A673 (cell line): ENCODE measurements around the gene ADAMTS6. TPM values are rescaled to one million over a fixed set of nuclear protein-coding genes. Genes with fewer than 3 reads are reported as not detected.

Source experiments
- BruUV-seq: library from RNA; stranded (reverse); fragments of 400-500 nt; replicated peaks from 2 replicates; lab custom pipeline; 2021; lab: Mats Ljungman, UMichigan
- CTCF ChIA-PET: fragments of 300-600 bp; sonication (Branson Sonifier 250); formaldehyde crosslinking; loops from one replicate; lab custom pipeline; 2022; ENCODE audit warnings: antibody characterized with exemption; lab: Charles Lee
- POLR2A ChIA-PET: fragments of 300-600 bp; sonication (Branson Sonifier 250); formaldehyde crosslinking; loops from one replicate; lab custom pipeline; 2022; ENCODE audit warnings: antibody characterized with exemption; ENCODE audit not compliant: low non-redundant PET; lab: Charles Lee
- DNase-seq: peaks from one replicate; pipeline ENCODE4 v3.0.0-alpha.2; 2015; ENCODE audit warnings: low spot score
- H3K27ac ChIP-seq: fragments of 200-600 bp; sonication (generic); 2 replicates; pipeline ENCODE4 v1.5.1; 2016; ENCODE audit warnings: mixed run types, low read depth, mild to moderate bottlenecking, mixed read lengths, antibody characterized with exemption, low read length; ENCODE audit not compliant: poor library complexity, severe bottlenecking
- H3K27me3 ChIP-seq: fragments of 200-600 bp; sonication (generic); replicated peaks from 2 replicates; pipeline ENCODE4 v1.6.1; 2017; ENCODE audit warnings: mixed run types, low read depth, mild to moderate bottlenecking, mixed read lengths, antibody characterized with exemption, low read length; ENCODE audit not compliant: insufficient read depth, poor library complexity
- H3K36me3 ChIP-seq: fragments of 200-600 bp; sonication (generic); 2 replicates; pipeline ENCODE4 v1.6.1; 2016; ENCODE audit warnings: mixed run types, mild to moderate bottlenecking, mixed read lengths, antibody characterized with exemption, low read length; ENCODE audit not compliant: insufficient read depth, poor library complexity, severe bottlenecking
- H3K4me1 ChIP-seq: fragments of 200-600 bp; sonication (generic); 2 replicates; pipeline ENCODE4 v1.6.1; 2017; ENCODE audit warnings: mixed run types, mild to moderate bottlenecking, mixed read lengths, antibody characterized with exemption, low read length; ENCODE audit not compliant: insufficient read depth, poor library complexity, severe bottlenecking
- H3K4me3 ChIP-seq: fragments of 200-600 bp; sonication (generic); 2 replicates; pipeline ENCODE4 v1.5.1; 2016; ENCODE audit warnings: low read depth, mixed run types, mild to moderate bottlenecking, mixed read lengths, low read length; ENCODE audit not compliant: poor library complexity, severe bottlenecking
- H3K9me3 ChIP-seq: fragments of 200-600 bp; sonication (generic); 2 replicates; pipeline ENCODE4 v1.6.1; 2016; ENCODE audit warnings: mixed run types, low read depth, mild to moderate bottlenecking, mixed read lengths, antibody characterized with exemption, low read length; ENCODE audit not compliant: poor library complexity, severe bottlenecking
- CTCF ChIP-seq: fragments of 300-800, 200-600 bp; sonication (generic); conservative IDR thresholded peaks from 2 replicates; pipeline ENCODE4 v1.5.1; 2017; ENCODE audit warnings: low read depth, mild to moderate bottlenecking, antibody characterized with exemption, low read length, moderate library complexity, mixed read lengths
- EZH2 ChIP-seq: fragments of 200-600 bp; sonication (generic); IDR thresholded peaks from 2 replicates; pipeline ENCODE4 v1.6.1; 2017; ENCODE audit warnings: borderline replicate concordance, low read depth, mild to moderate bottlenecking, mixed read lengths, antibody characterized with exemption, low read length; ENCODE audit not compliant: poor library complexity, severe bottlenecking
- intact Hi-C: fragments of 100-400 bp; cut with micrococcal nuclease; formaldehyde crosslinking; loops from one replicate; pipeline ENCODE4 v1.10.0; 2022; ENCODE audit not compliant: unreplicated experiment
- total RNA-seq: library from RNA; stranded (reverse); gene quantifications from 2 replicates; pipeline ENCODE4 v1.2.3, GENCODE V29; 2021

ADAMTS6 gene
- total RNA-seq, 1 experiment from 2014 or later, result 2.6 TPM

- DNase-seq, result no peak
- no peaks in the 10 kb centered on the region for H3K27me3 ChIP-seq
- intact Hi-C loops, result no loop called here
- H3K27ac ChIP-seq, result no peak overlapping the region
- no peaks in the 10 kb centered on the region for H3K9me3 ChIP-seq
- H3K36me3 ChIP-seq, result no peaks in the 10 kb centered on the region
- BruUV-seq, result no TSS peak
- ChIA-PET POLR2A (no interaction called here), CTCF (no interaction called here)
- no peaks in the 10 kb centered on the region for H3K4me1 ChIP-seq
- H3K4me3 ChIP-seq, result no peak overlapping the region
- TF ChIP-seq EZH2 (no peak), CTCF (no peak)
Measured at GRCh38 chr5:65411356-65411755, 70.4 kb downstream of the ADAMTS6 start.

GRCh38 chr5:65395526-65396155, 86.1 kb downstream of the ADAMTS6 start:
- no peak for DNase-seq
- CTCF ChIA-PET, result no interaction called here
- no peak overlapping the region for H3K27ac ChIP-seq
- H3K27me3 ChIP-seq, result no peaks in the 10 kb centered on the region
- BruUV-seq, result no TSS peak
- POLR2A ChIA-PET, result no interaction called here
- TF ChIP-seq CTCF (no peak), EZH2 (no peak)
- no peaks in the 10 kb centered on the region for H3K36me3 ChIP-seq
- H3K4me1 ChIP-seq, result no peaks in the 10 kb centered on the region
- intact Hi-C loops, result no loop called here
- H3K4me3 ChIP-seq, result no peak overlapping the region
- no peaks in the 10 kb centered on the region for H3K9me3 ChIP-seq

- no peak for TF ChIP-seq EZH2
- no peak for DNase-seq
- Histone ChIP-seq H3K36me3 (no peaks in the 10 kb centered on the region), H3K4me3 (no peak overlapping the region), H3K9me3 (no peaks in the 10 kb centered on the region), H3K27ac (no peak overlapping the region), H3K27me3 (no peaks in the 10 kb centered on the region), H3K4me1 (no peaks in the 10 kb centered on the region)
- ChIA-PET CTCF (no interaction called here), POLR2A (no interaction called here)
- no TSS peak for BruUV-seq
- intact Hi-C loops, result no loop called here
Measured at GRCh38 chr5:65394087-65394486, 87.6 kb downstream of the ADAMTS6 start.

- H3K9me3 ChIP-seq, result no peaks in the 10 kb centered on the region
- no peaks in the 10 kb centered on the region for H3K4me1 ChIP-seq
- TF ChIP-seq CTCF (no peak), EZH2 (no peak)
- no peak overlapping the region for H3K27ac ChIP-seq
- intact Hi-C loops, result no loop called here
- no peaks in the 10 kb centered on the region for H3K36me3 ChIP-seq
- CTCF ChIA-PET, result no interaction called here
- BruUV-seq, result no TSS peak
- no peak overlapping the region for H3K4me3 ChIP-seq
- H3K27me3 ChIP-seq, result no peaks in the 10 kb centered on the region
- DNase-seq, result no peak
- POLR2A ChIA-PET, result no interaction called here
Measured at GRCh38 chr5:65391591-65391990, 90.1 kb downstream of the ADAMTS6 start.
